ENCODE measurements around the gene TMED6. TPM values are rescaled to one million over a fixed set of nuclear protein-coding genes. Genes with fewer than 3 reads are reported as not detected.
"Not testable (repeated sequence)": the region's sequence is repeated elsewhere in the genome, so short reads cannot be mapped to it uniquely, and the experiment has no call there.

The TMED6 gene
- total and polyA plus RNA-seq, 8 donors: 1.2 to 5.0 (median 3.4) TPM

DNA sequence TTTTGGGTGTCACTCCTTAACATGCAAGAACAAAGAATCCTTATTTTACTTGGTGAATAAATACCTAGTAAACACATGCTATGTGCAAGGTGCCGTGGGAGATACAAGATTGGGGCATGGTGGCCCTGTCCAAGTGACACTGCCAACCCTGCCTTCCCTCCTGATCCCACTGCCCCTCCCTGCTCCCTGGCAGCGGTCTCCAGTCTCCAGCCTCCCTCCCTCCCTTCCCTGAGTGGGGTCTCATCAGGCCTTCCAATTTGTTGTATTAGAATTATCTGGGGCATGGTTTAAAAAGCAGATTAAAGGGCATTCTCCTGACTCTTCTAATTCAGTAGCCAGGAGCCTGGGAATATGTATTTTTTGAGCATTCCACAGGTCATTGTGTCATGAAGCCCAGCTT, 12.5 kb upstream of the TMED6 start:
- ATAC-seq (no peak), DNase-seq (no peak)
- Histone ChIP-seq H3K4me1 (no peaks in the 10 kb centered on the region), H3K4me3 (no peak overlapping the region), H3K9me3 (no peaks in the 10 kb centered on the region), H3K27ac (no peak overlapping the region), H3K27me3 (no peaks in the 10 kb centered on the region), H3K36me3 (peaks cover 0 to 63% of the 10 kb centered on the region in 2 donors)
- TF ChIP-seq, protein P1, sequence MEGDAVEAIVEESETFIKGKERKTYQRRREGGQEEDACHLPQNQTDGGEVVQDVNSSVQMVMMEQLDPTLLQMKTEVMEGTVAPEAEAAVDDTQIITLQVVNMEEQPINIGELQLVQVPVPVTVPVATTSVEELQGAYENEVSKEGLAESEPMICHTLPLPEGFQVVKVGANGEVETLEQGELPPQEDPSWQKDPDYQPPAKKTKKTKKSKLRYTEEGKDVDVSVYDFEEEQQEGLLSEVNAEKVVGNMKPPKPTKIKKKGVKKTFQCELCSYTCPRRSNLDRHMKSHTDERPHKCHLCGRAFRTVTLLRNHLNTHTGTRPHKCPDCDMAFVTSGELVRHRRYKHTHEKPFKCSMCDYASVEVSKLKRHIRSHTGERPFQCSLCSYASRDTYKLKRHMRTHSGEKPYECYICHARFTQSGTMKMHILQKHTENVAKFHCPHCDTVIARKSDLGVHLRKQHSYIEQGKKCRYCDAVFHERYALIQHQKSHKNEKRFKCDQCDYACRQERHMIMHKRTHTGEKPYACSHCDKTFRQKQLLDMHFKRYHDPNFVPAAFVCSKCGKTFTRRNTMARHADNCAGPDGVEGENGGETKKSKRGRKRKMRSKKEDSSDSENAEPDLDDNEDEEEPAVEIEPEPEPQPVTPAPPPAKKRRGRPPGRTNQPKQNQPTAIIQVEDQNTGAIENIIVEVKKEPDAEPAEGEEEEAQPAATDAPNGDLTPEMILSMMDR (IDR thresholded peaks at IDR 0.05): no peak
- intact Hi-C loops (cut with DNase I): no loop called here

DNA sequence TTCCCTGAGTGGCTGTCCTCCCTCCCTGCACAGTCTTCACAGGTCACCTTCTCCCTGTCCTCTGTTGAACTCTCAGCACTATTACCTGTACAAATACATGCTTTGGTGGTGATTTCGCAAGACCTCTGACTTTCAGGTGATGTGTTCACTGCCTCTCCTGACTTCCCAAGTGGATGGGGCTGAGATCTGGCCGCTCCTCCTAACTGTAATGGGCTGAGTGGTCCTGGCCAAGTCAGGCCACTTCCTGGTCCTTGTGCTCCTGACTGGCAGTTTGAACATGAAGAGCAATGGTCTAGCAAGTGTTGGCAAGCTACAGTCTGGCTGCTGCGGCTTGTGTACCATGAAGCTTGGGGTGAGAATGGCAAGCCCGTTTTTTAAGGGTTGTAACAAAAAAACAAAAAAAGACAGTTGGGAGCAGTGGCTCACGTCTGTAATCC, 11.7 kb upstream of the TMED6 start:
- H3K27me3 ChIP-seq: no peaks in the 10 kb centered on the region
- H3K36me3 ChIP-seq: peaks cover 0 to 55% of the 10 kb centered on the region in 2 donors
- DNase-seq (peak in 1 of 4 donors; percentile 82), ATAC-seq (peak; percentile 94)
- H3K4me3 ChIP-seq: no peak overlapping the region
- intact Hi-C loops (cut with DNase I): no loop called here
- TF ChIP-seq, protein P1 (IDR thresholded peaks at IDR 0.05): no peak
- no peaks in the 10 kb centered on the region for H3K9me3 ChIP-seq
- no peak overlapping the region for H3K27ac ChIP-seq
- no peaks in the 10 kb centered on the region for H3K4me1 ChIP-seq

DNA sequence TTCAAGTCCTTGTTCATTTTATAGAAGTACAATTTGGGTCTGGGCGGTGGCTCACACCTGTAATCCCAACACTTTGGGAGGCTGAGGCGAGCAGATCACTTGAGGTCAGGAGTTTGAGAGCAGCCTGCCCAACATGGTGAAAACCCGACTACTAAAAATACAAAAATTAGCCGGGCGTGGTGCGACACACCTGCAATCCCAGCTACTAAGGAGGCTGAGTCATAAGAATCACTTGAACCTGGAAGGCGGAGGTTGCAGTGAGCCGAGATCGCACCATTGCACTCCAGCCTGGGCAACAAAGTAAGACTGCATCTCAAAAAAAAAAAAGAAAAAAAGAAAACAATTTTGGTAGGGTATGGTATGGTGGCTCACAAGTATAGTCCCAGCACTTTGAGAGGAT, 8.5 kb upstream of the TMED6 start:
- H3K4me3 ChIP-seq; intact Hi-C loops (cut with DNase I); H3K4me1 ChIP-seq; H3K9me3 ChIP-seq; DNase-seq; H3K27ac ChIP-seq; H3K27me3 ChIP-seq: not testable (repeated sequence)
- H3K36me3 ChIP-seq: peaks cover 0 to 23% of the 10 kb centered on the region in 2 donors
- peak; percentile 9 for ATAC-seq

DNA sequence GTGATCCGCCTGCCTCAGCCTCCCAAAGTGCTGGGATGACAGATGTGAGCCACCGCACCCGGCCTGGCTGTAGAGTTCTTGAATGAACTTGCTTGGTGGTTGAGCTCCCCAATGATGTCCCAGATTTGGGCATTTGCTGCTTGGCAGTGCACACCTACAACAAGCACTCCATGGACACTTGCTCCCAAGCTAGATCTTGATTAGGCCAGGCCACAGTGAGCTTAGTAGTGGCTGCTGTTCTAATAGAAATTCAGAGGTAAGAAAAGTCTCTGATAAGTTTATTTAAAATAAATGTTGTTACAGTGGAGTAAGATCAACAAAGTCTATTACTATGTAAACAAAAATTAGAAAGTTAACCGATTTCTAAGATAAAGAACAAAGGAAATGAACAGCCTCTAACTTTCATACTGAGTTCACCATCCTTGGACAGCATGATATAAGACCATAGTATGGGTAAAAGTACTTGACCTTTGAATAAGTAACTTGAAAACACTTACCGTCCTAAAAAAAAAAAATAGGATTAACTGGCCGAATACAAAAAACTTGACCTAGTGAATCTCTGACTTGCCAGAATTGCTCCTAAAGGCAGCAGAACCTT, 951 bp downstream of the TMED6 start:
- Histone ChIP-seq H3K27me3 (no peaks in the 10 kb centered on the region), H3K27ac (peak overlapping the region in 1 of 2 donors; percentile 17), H3K9me3 (no peaks in the 10 kb centered on the region), H3K4me3 (no peak overlapping the region), H3K4me1 (peaks cover 0 to 9% of the 10 kb centered on the region in 2 donors), H3K36me3 (peaks cover 0 to 34% of the 10 kb centered on the region in 2 donors)
- intact Hi-C loops (cut with DNase I): no loop called here
- DNase-seq: no peak
- ATAC-seq: peak; percentile 79
- TF ChIP-seq, protein P1 (IDR thresholded peaks at IDR 0.05): no peak

DNA sequence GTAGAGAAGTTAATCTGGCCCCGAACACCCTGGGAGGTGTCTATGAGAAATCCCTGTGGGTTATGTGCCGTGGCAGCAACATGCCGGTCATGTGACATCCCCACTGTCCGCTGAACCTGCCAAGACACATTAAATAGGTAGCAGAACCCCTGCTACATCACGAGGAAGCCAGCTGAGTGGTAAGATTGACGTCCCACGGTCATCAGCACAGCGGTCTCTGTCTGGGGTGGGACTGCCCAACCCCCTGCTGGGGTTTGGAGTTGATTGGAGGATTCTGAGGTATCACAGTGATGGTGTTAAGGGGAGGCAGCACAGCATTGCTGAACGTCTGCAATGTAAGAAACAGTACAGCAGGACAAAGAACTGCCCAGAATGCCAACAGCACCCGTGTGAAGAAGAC, 2.0 kb downstream of the TMED6 start:
- Histone ChIP-seq H3K36me3 (peaks cover 0 to 43% of the 10 kb centered on the region in 2 donors), H3K4me3 (no peak overlapping the region), H3K27ac (no peak overlapping the region), H3K9me3 (no peaks in the 10 kb centered on the region), H3K27me3 (no peaks in the 10 kb centered on the region), H3K4me1 (peaks cover 0 to 9% of the 10 kb centered on the region in 2 donors)
- DNase-seq (no peak), ATAC-seq (no peak)
- intact Hi-C loops (cut with DNase I): no loop called here
- TF ChIP-seq, protein P1 (IDR thresholded peaks at IDR 0.05): no peak

DNA sequence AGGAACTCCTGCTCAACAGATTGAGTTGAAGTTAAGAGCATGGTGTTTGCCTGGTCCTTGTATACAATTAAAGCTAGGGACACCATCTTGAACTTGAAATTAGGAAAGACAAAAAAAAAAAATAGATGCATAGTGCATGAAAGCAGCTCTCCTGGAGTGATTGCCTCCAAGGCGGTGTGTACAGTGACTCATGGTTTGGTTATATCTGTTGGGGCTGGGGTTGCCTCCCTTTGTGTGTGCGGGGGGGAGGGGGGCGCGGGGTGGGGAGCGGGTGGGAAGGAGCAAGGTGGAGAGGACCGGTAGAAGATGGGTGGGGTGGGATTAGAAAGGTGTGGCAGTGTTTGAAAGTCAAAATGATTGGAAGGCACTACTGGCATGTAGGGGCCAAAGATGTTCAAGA, 3.4 kb downstream of the TMED6 start:
- Histone ChIP-seq H3K9me3 (no peaks in the 10 kb centered on the region), H3K27ac (no peak overlapping the region), H3K27me3 (no peaks in the 10 kb centered on the region), H3K4me1 (peaks cover 0 to 9% of the 10 kb centered on the region in 2 donors), H3K4me3 (no peak overlapping the region), H3K36me3 (peaks cover 0 to 52% of the 10 kb centered on the region in 2 donors)
- intact Hi-C loops (cut with DNase I): no loop called here
- ATAC-seq (no peak), DNase-seq (no peak)
- TF ChIP-seq, protein P1 (IDR thresholded peaks at IDR 0.05): no peak

All from left lung (tissue), 10 donors.